ENCODE data around the gene MAP1LC3B2.

DNA sequence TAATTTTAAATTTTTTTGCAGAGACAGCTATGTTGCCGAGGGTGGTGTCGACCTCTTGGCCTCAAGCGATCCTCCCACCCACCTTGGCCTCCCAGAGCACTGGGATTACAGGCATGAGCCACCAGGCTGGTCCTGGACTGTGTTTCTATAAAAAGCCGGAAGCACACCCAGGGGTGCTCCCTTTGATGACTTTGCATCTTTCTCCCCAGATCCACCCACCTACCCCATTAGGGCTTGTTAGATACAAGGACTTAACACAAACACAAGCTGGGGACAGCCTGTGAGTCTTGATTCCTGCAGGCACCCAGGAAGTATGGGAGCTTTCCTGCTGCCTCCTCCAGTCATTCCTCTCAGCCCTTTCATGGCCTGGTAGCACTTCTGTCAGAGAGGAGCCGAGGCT is 67.0 kb downstream of the MAP1LC3B2 start:
- TF ChIP-seq, protein P1, sequence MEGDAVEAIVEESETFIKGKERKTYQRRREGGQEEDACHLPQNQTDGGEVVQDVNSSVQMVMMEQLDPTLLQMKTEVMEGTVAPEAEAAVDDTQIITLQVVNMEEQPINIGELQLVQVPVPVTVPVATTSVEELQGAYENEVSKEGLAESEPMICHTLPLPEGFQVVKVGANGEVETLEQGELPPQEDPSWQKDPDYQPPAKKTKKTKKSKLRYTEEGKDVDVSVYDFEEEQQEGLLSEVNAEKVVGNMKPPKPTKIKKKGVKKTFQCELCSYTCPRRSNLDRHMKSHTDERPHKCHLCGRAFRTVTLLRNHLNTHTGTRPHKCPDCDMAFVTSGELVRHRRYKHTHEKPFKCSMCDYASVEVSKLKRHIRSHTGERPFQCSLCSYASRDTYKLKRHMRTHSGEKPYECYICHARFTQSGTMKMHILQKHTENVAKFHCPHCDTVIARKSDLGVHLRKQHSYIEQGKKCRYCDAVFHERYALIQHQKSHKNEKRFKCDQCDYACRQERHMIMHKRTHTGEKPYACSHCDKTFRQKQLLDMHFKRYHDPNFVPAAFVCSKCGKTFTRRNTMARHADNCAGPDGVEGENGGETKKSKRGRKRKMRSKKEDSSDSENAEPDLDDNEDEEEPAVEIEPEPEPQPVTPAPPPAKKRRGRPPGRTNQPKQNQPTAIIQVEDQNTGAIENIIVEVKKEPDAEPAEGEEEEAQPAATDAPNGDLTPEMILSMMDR (IDR thresholded peaks at IDR 0.05), result no peak
- no peak for TF ChIP-seq EP300 (IDR thresholded peaks at IDR 0.05)
- no peak for TF ChIP-seq POLR2AphosphoS5 (IDR thresholded peaks at IDR 0.05)

Data from upper lobe of left lung (tissue), 4 donors.